Neural progenitor cell (in vitro differentiated cells): Measurements from ENCODE around the gene SERPINA6. TPM values are rescaled to one million over a fixed set of nuclear protein-coding genes. Genes with fewer than 3 reads are reported as not detected.

Experiments
- DNase-seq: peaks from one replicate; pipeline ENCODE4 v3.0.0-alpha.2; 2016; ENCODE audit warnings: low spot score
- H2AFZ ChIP-seq: fragments of 200-600 bp; sonication (generic); replicated peaks from 2 replicates; pipeline ENCODE4 v1.6.1; 2016; ENCODE audit warnings: antibody characterized with exemption
- H3F3A ChIP-seq: fragments of 200-600 bp; sonication (generic); 2 replicates; pipeline ENCODE4 v1.6.1; 2016; ENCODE audit warnings: antibody characterized with exemption, low read depth
- H3K27ac ChIP-seq: fragments of 200-600 bp; sonication (generic); 2 replicates; pipeline ENCODE4 v1.5.1; 2016; ENCODE audit warnings: mild to moderate bottlenecking
- H3K27me3 ChIP-seq: fragments of 200-600 bp; sonication (generic); 2 replicates; pipeline ENCODE4 v1.6.1; 2016; ENCODE audit warnings: mild to moderate bottlenecking, moderate library complexity
- H3K36me3 ChIP-seq: fragments of 200-600 bp; sonication (generic); 2 replicates; pipeline ENCODE4 v1.5.1; 2016
- H3K4me1 ChIP-seq: fragments of 200-600 bp; sonication (generic); 2 replicates; pipeline ENCODE4 v1.6.1; 2016; ENCODE audit warnings: mixed run types
- H3K4me2 ChIP-seq: fragments of 200-600 bp; sonication (generic); 2 replicates; pipeline ENCODE4 v1.6.1; 2016
- H3K4me3 ChIP-seq: fragments of 200-600 bp; sonication (generic); 2 replicates; pipeline ENCODE4 v1.5.1; 2016
- H3K79me2 ChIP-seq: fragments of 200-600 bp; sonication (generic); 2 replicates; pipeline ENCODE4 v1.6.1; 2016; ENCODE audit warnings: low read depth
- H3K9ac ChIP-seq: fragments of 200-600 bp; sonication (generic); 2 replicates; pipeline ENCODE4 v1.6.1; 2016
- H3K9me3 ChIP-seq: fragments of 200-600 bp; sonication (generic); 2 replicates; pipeline ENCODE4 v1.5.1; 2016; ENCODE audit warnings: low read depth
- H4K20me1 ChIP-seq: fragments of 200-600 bp; sonication (generic); 2 replicates; pipeline ENCODE4 v1.6.1; 2016; ENCODE audit warnings: low read depth
- H3K27ac Mint-ChIP-seq: 3 replicates; pipeline ENCODE4 v1.8.0; 2021; ENCODE audit warnings: mixed read lengths
- H3K27me3 Mint-ChIP-seq: 2 replicates; pipeline ENCODE4 v1.8.0; 2022; ENCODE audit warnings: low read depth, mild to moderate bottlenecking, inconsistent platforms, moderate library complexity, mixed read lengths; ENCODE audit not compliant: insufficient read depth
- H3K36me3 Mint-ChIP-seq: 3 replicates; pipeline ENCODE4 v1.8.0; 2021; ENCODE audit warnings: mixed read lengths
- H3K4me1 Mint-ChIP-seq: 3 replicates; pipeline ENCODE4 v1.8.0; 2021; ENCODE audit warnings: mixed read lengths
- H3K4me3 Mint-ChIP-seq: 3 replicates; pipeline ENCODE4 v1.8.0; 2021; ENCODE audit warnings: mild to moderate bottlenecking, moderate library complexity, mixed read lengths
- H3K9me3 Mint-ChIP-seq: 3 replicates; pipeline ENCODE4 v1.8.0; 2020; ENCODE audit warnings: mixed read lengths
- CTCF ChIP-seq: fragments of 200-600 bp; sonication (generic); IDR thresholded peaks from 2 replicates; pipeline ENCODE4 v1.5.1; 2017; ENCODE audit warnings: antibody characterized with exemption, mild to moderate bottlenecking
- EZH2 ChIP-seq: fragments of 200-600 bp; sonication (generic); IDR thresholded peaks from 2 replicates; pipeline ENCODE4 v1.6.1; 2017; ENCODE audit warnings: antibody characterized with exemption, mild to moderate bottlenecking, moderate library complexity
- EZH2phosphoT487 ChIP-seq: fragments of 200-600 bp; sonication (generic); IDR thresholded peaks from 2 replicates; pipeline ENCODE4 v1.6.1; 2017; ENCODE audit warnings: antibody characterized with exemption
- total RNA-seq: library from RNA; depleted of rRNA; stranded (reverse); fragments of >200 nt; gene quantifications from 2 replicates; pipeline ENCODE4 v1.2.3, GENCODE V29; 2015; ENCODE audit warnings: low replicate concordance

SERPINA6 gene
- total RNA-seq, 1 donor from 2014 or later: not detected

- no peaks in the 10 kb centered on the region for H4K20me1 ChIP-seq
- peaks cover 5% of the 10 kb centered on the region for H3K27me3 Mint-ChIP-seq
- H3K79me2 ChIP-seq: no peaks in the 10 kb centered on the region
- H3K4me2 ChIP-seq: no peak overlapping the region
- H3K36me3 Mint-ChIP-seq: no peaks in the 10 kb centered on the region
- H3F3A ChIP-seq: no peaks in the 10 kb centered on the region
- H3K4me3 Mint-ChIP-seq: no peak overlapping the region
- no peaks in the 10 kb centered on the region for H3K36me3 ChIP-seq
- H3K4me1 ChIP-seq: peaks cover 4% of the 10 kb centered on the region
- no peak for DNase-seq
- H3K4me3 ChIP-seq: no peak overlapping the region
- TF ChIP-seq EZH2phosphoT487 (no peak), EZH2 (no peak), CTCF (no peak)
- no peak overlapping the region for H2AFZ ChIP-seq
- no peak overlapping the region for H3K9ac ChIP-seq
- H3K9me3 Mint-ChIP-seq: no peaks in the 10 kb centered on the region
- H3K27ac Mint-ChIP-seq: no peak overlapping the region
- H3K9me3 ChIP-seq: no peaks in the 10 kb centered on the region
- peaks cover 3% of the 10 kb centered on the region for H3K4me1 Mint-ChIP-seq
- no peaks in the 10 kb centered on the region for H3K27me3 ChIP-seq
- H3K27ac ChIP-seq: no peak overlapping the region
Observed at GRCh38 chr14:94360945-94361565, 37.9 kb upstream of the SERPINA6 start.

- no peak overlapping the region for H3K4me2 ChIP-seq
- H3K27me3 ChIP-seq: no peaks in the 10 kb centered on the region
- H3K9me3 ChIP-seq: no peaks in the 10 kb centered on the region
- no peaks in the 10 kb centered on the region for H3K4me1 ChIP-seq
- H4K20me1 ChIP-seq: no peaks in the 10 kb centered on the region
- DNase-seq: no peak
- Mint-ChIP-seq H3K4me1 (no peaks in the 10 kb centered on the region), H3K9me3 (peaks cover under 1% of the 10 kb centered on the region), H3K27me3 (peaks cover 12% of the 10 kb centered on the region), H3K27ac (no peak overlapping the region), H3K36me3 (no peaks in the 10 kb centered on the region), H3K4me3 (no peak overlapping the region)
- no peaks in the 10 kb centered on the region for H3K36me3 ChIP-seq
- H3F3A ChIP-seq: no peaks in the 10 kb centered on the region
- no peak overlapping the region for H3K4me3 ChIP-seq
- H2AFZ ChIP-seq: no peak overlapping the region
- no peak overlapping the region for H3K27ac ChIP-seq
- H3K9ac ChIP-seq: no peak overlapping the region
- TF ChIP-seq EZH2phosphoT487 (no peak), CTCF (no peak)
- no peaks in the 10 kb centered on the region for H3K79me2 ChIP-seq
Observed at GRCh38 chr14:94357166-94357565, 34.0 kb upstream of the SERPINA6 start.

- Histone ChIP-seq H3K4me2 (no peak overlapping the region), H2AFZ (no peak overlapping the region), H3K79me2 (no peaks in the 10 kb centered on the region), H3K4me3 (no peak overlapping the region), H3K27me3 (no peaks in the 10 kb centered on the region), H3K4me1 (no peaks in the 10 kb centered on the region), H3K9me3 (no peaks in the 10 kb centered on the region), H3F3A (no peaks in the 10 kb centered on the region), H3K9ac (no peak overlapping the region), H3K36me3 (no peaks in the 10 kb centered on the region), H3K27ac (no peak overlapping the region), H4K20me1 (no peaks in the 10 kb centered on the region)
- TF ChIP-seq EZH2 (no peak), EZH2phosphoT487 (no peak), CTCF (no peak)
- Mint-ChIP-seq H3K9me3 (peaks cover 3% of the 10 kb centered on the region), H3K27ac (no peak overlapping the region), H3K4me1 (no peaks in the 10 kb centered on the region), H3K27me3 (peaks cover 12% of the 10 kb centered on the region), H3K36me3 (no peaks in the 10 kb centered on the region), H3K4me3 (no peak overlapping the region)
- DNase-seq: no peak
Observed at GRCh38 chr14:94356379-94357056, 33.4 kb upstream of the SERPINA6 start.
